ENCODE results near the gene TIMP2. TPM values are rescaled to one million over a fixed set of nuclear protein-coding genes. Genes with fewer than 3 reads are reported as not detected.
"Not testable (repeated sequence)": the region's sequence is repeated elsewhere in the genome, so short reads cannot be mapped to it uniquely, and the experiment has no call there.

TIMP2 gene
- polyA plus RNA-seq, 4 donors = 141 to 719 (median 191) TPM

GRCh38 chr17:78892062-78892456 lies 33.1 kb downstream of the TIMP2 start:
- DNase-seq (ENCODE audit: low read depth in 4 of 4, low spot score in 3 of 4) = no peak

DNA sequence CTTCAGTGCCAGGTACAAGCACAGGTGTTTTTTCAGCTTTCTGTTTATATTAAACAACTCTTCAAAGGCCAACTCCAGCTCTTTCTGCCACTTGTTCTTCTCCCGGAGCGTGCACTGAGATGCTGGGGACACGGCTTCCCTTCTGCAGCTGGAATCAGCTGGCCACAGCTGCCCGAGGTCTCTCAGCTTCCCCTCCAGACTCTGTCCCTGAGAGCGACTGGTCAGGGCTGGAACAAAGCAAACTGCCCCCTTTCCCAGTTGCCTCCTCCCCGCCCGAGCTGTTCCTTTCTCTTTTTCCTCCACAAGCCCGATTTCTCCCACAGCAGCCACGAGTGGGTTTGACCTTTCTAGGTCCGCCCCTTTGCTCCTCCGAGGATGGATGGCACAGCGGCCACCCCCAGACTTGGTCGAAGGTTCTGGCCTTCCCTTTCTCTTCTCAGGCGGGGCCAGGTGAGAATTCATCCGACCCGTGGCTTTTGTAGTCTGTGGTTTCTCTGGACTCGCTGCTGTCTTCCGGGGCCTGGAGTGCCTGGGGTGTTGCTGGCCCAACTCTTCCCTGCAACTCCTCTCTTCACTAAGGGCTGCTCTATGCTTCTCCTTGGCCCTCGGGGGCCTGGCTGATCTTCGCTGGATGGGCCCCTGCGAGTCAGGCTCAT lies 33.7 kb downstream of the TIMP2 start:
- DNase-seq (ENCODE audit: low read depth in 4 of 4, low spot score in 3 of 4) = no peak

DNA sequence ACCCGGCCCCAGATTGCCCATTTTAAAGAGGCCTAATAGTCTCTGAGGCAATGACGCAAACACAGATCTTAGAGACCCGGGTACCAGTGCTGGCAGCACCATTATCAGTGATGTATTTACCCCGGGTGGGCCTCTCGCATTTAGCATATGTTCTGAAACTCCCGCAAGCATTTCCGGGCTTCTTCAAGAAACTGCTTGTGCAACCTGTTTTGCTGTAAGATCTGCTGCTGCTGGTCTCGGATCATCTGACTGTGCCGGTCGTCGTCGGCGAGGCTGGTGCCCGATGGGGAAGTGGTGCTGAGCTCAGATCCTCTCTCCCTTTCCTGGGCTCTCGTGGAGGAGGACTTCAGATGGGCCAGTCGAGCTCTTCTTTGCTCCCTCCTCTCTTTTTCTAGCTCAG lies 34.7 kb downstream of the TIMP2 start:
- no peak for DNase-seq (ENCODE audit: low read depth in 4 of 4, low spot score in 3 of 4)

- DNase-seq (ENCODE audit: low read depth in 4 of 4, low spot score in 3 of 4) = not testable (repeated sequence)
These were observed 35.1 kb downstream of the TIMP2 start for GRCh38 chr17:78890096-78890495.

- no peak for DNase-seq (ENCODE audit: low read depth in 4 of 4, low spot score in 3 of 4)
These were observed 35.7 kb downstream of the TIMP2 start for GRCh38 chr17:78889531-78889930.

- no peak for DNase-seq (ENCODE audit: low read depth in 4 of 4, low spot score in 3 of 4)
These were observed 36.2 kb downstream of the TIMP2 start for GRCh38 chr17:78888941-78889518.

DNA sequence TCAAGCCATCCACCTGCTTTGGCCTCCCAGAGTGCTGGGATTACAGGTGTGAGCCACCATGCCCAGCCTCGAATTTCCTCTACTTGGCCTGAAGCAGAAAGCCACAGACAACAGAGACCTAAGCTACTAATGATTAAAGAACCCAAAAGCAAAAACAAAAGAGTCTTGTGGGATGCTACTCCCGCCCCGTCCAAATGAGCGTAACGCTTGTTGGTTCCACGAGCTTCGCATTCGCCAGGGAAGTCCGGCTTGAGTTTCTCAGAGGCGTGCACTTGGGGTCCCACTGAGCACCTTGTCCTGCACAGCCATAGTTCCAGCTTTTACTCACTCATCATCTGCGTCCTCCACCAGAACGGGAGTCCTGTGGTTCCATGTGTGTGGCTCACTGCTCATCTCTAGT lies 38.2 kb downstream of the TIMP2 start:
- no peak for DNase-seq (ENCODE audit: low read depth in 4 of 4, low spot score in 3 of 4)

GRCh38 chr17:78885956-78886355 lies 39.2 kb downstream of the TIMP2 start:
- no peak for DNase-seq (ENCODE audit: low read depth in 4 of 4, low spot score in 3 of 4)

DNA sequence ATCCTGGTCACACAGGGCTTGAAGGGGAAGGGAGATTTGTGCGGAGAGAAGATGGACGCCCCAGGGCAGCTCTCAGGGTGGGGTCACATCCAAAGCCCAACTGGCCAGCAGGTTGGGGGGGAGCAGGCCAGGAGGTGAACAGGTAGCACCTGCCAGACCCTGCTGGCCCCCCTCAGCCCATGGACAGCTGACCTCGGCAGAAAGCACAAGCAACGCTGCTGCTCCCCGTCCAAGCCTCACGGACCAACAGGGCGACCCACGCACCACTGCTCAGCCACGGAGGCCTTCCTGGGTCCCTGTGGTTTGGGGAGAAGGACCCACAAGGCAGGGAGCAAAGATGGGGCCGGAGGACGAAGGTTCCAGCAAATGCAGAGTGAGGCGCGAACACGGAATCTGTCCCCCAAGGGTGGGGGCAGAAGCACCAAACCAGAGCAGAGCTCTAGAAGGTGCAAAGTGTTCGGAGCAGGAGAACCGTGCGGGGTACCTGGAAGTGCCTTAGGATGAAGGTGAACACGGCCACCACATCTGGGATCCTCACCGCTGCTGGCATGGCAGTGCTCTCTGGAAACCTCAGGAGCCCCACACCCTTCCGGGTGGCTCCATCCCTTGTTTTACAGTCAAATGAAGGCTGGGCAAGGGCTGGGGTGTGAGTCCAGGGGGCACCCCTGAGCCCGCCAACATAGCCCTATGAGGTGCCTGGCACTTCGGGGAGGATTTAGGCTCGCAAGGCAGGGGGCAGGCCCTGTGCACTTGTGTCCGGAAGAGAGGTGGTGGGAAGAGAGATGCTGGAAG lies 40.1 kb downstream of the TIMP2 start:
- no peak for DNase-seq (ENCODE audit: low read depth in 4 of 4, low spot score in 3 of 4)

GRCh38 chr17:78884148-78884825 lies 40.9 kb downstream of the TIMP2 start:
- no peak for DNase-seq (ENCODE audit: low read depth in 4 of 4, low spot score in 3 of 4)

DNA sequence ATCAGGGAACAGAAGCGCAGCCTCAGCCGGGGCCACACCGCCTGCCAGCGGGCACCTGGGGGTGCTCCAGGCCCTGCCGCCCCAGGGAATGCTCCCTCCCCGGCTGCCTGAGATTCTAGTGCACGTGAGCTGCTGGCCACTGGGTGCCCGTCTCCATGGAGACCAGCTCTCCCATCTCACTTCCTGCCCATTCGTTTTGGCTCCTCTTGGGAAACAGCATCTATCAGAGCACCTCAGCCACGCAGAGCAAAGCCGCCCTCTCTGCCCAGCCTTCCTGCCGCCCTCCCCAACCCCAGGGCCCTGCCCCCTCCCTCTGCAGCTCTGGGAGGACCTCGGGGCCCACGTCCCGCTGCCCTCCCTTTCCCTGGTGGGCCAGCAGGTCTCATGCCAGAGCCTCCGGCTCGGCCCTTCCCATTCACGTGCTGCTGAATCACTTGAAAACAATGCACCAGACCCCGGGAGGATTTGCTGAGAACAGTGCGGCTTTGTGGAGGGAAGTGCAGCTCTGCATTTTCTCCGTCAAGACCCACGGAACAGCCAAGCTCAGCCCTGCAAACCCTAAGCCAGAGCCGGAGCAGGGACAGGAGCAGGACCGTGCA lies 41.6 kb downstream of the TIMP2 start:
- no peak for DNase-seq (ENCODE audit: low read depth in 4 of 4, low spot score in 3 of 4)

DNA sequence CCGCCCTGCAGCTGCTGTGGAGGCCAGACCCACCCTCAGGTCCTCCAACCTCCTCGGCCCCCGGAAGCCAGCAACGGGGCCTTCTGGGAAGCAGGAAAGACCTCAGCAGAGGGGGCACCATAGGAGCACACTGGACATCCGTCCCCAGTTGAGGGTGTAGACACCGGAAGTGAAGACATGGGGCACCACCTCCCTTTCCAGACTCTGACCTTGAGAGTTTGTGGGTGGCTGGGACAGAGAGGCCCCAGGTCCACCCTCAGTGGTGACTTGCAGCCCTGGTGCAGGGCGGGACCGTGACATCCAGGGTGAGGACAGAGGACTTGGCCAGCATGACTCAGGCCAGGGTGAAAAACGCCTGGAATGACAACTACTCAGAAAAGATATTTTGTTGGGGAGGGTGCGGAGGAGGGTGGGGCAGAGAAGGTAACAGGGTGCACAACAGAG lies 42.1 kb downstream of the TIMP2 start:
- no peak for DNase-seq (ENCODE audit: low read depth in 4 of 4, low spot score in 3 of 4)

- DNase-seq (ENCODE audit: low read depth in 4 of 4, low spot score in 3 of 4) = no peak
These were observed 42.6 kb downstream of the TIMP2 start for GRCh38 chr17:78882540-78883088.

- peak in 3 of 4 donors; percentile 61 to 71 (median 62) for DNase-seq (ENCODE audit: low read depth in 4 of 4, low spot score in 3 of 4)
These were observed 45.5 kb downstream of the TIMP2 start for GRCh38 chr17:78879635-78880186.

- DNase-seq (ENCODE audit: low read depth in 4 of 4, low spot score in 3 of 4) = no peak
These were observed 46.2 kb downstream of the TIMP2 start for GRCh38 chr17:78878871-78879527.

- DNase-seq (ENCODE audit: low read depth in 4 of 4, low spot score in 3 of 4) = no peak
These were observed 46.9 kb downstream of the TIMP2 start for GRCh38 chr17:78878261-78878660.

- DNase-seq (ENCODE audit: low read depth in 4 of 4, low spot score in 3 of 4) = not testable (repeated sequence)
These were observed 48.2 kb downstream of the TIMP2 start for GRCh38 chr17:78876954-78877517.

- DNase-seq (ENCODE audit: low read depth in 4 of 4, low spot score in 3 of 4) = no peak
These were observed 49.0 kb downstream of the TIMP2 start for GRCh38 chr17:78876094-78876597.
